Measurements from ENCODE around the gene TMEM205.
"Not testable (repeated sequence)": the region's sequence is repeated elsewhere in the genome, so short reads cannot be mapped to it uniquely, and the experiment has no call there.

The TMEM205 gene

GRCh38 chr19:11383706-11384048 lies 37.6 kb upstream of the TMEM205 start:
- DNase-seq, result no peak
- H3K9me3 ChIP-seq, result no peaks in the 10 kb centered on the region
- H3K4me3 ChIP-seq (ENCODE audit: low read depth, low read length), result peak overlapping the region; percentile 73
- TF ChIP-seq, protein P1, sequence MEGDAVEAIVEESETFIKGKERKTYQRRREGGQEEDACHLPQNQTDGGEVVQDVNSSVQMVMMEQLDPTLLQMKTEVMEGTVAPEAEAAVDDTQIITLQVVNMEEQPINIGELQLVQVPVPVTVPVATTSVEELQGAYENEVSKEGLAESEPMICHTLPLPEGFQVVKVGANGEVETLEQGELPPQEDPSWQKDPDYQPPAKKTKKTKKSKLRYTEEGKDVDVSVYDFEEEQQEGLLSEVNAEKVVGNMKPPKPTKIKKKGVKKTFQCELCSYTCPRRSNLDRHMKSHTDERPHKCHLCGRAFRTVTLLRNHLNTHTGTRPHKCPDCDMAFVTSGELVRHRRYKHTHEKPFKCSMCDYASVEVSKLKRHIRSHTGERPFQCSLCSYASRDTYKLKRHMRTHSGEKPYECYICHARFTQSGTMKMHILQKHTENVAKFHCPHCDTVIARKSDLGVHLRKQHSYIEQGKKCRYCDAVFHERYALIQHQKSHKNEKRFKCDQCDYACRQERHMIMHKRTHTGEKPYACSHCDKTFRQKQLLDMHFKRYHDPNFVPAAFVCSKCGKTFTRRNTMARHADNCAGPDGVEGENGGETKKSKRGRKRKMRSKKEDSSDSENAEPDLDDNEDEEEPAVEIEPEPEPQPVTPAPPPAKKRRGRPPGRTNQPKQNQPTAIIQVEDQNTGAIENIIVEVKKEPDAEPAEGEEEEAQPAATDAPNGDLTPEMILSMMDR (IDR thresholded peaks at IDR 0.05; ENCODE audit: low read depth, low read length), result no peak
- no peaks in the 10 kb centered on the region for H3K4me1 ChIP-seq
- no peaks in the 10 kb centered on the region for H3K27me3 ChIP-seq
- no peaks in the 10 kb centered on the region for H3K36me3 ChIP-seq

DNA sequence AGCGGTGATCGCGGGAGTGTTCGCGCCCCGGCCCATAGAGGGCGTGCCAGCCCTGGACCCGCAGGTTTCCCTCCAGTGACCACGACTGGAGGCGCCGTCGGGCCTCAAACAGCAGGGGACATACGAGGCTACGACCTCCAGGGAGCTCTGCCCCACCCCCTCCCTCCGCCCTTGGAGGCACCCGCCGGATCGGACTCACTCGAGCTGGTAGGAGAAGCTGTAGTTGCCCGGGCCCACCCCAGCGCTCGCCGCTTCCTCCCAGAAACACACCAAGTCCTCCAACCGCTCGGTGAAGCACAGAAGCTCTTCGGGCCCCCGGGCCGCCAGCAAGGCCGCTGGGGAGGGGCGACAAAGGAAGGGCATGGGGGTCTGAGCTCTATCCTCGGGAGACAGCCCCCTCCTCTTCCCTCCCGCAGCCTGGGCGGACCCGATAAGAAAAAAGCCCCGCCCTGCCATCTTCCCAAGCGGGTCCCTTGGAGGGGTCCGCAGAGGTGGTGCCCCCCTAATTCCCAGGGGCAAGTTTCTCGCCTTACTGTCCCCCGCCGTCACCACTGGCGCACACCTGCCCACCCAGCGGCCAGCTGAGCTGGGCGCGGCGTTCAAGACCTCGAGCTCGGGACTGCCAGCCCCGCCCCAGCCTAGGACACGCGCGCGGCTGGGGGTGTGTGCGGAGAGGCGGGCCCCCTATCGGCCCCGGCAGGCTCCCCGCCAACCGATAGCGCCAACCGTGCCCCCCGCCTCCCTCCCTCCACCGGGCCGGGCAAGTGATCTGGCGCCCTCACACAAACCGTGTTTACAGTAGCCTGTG lies 37.0 kb upstream of the TMEM205 start:
- Histone ChIP-seq H3K4me1 (no peaks in the 10 kb centered on the region), H3K9me3 (no peaks in the 10 kb centered on the region), H3K36me3 (no peaks in the 10 kb centered on the region), H3K4me3 (ENCODE audit: low read depth, low read length) (peak overlapping the region; percentile 73), H3K27me3 (no peaks in the 10 kb centered on the region)
- peak; percentile 66 for DNase-seq
- TF ChIP-seq, protein P1 (IDR thresholded peaks at IDR 0.05; ENCODE audit: low read depth, low read length), result peak; percentile 57

DNA sequence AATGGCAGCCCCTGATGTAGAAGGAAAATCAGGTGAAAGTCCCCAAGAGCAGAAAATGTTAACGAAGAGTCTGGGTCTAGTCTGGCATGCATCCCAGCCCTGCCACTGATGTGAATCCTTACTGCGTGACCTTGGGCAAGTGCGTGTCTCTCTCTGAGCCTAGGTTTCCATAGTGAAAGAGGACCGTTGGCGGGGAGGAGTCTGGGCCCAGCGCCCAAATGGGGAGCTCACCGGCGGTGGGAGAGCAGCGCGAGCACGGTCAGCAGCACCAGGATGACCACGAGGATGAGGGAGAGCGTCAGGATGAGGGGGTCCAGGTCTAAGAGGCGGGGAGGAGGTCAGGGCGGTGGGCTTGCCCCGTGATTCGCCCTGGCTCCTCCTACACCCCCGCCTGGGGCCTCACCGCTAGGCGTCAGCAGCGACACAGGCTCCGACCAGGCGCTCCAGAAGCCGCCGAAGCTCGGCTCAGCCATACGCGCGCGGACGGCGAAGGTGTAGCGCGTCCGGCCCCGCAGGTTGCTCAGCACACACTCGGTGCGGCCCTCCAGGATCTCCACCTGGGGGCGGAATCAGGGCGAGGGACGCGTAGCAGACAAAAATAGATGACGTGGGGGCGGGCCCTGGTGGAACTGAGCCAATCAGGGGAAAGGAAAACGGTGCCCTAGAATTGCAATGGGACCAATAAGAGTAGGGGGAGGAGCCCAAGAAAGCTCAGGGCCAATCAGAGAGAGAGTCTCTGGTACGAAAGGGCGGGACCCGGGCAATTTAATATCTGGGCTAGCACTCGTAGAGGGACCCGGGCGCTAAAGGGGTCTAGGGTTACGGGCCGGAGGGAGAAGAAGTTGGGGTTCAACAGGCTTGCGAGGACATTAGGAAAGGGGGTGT lies 34.8 kb upstream of the TMEM205 start:
- H3K27me3 ChIP-seq, result no peaks in the 10 kb centered on the region
- no peaks in the 10 kb centered on the region for H3K36me3 ChIP-seq
- TF ChIP-seq, protein P1 (IDR thresholded peaks at IDR 0.05; ENCODE audit: low read depth, low read length), result peak; percentile 67
- peaks cover 3% of the 10 kb centered on the region; the same call in 1 of the 2 replicates for H3K4me1 ChIP-seq
- peak overlapping the region; percentile 53 for H3K4me3 ChIP-seq (ENCODE audit: low read depth, low read length)
- no peaks in the 10 kb centered on the region for H3K9me3 ChIP-seq
- peak; percentile 96 for DNase-seq

- H3K36me3 ChIP-seq, result no peaks in the 10 kb centered on the region
- H3K4me3 ChIP-seq (ENCODE audit: low read depth, low read length), result no peak overlapping the region
- H3K9me3 ChIP-seq, result no peaks in the 10 kb centered on the region
- TF ChIP-seq, protein P1 (IDR thresholded peaks at IDR 0.05; ENCODE audit: low read depth, low read length), result no peak
- no peak for DNase-seq
- no peaks in the 10 kb centered on the region for H3K27me3 ChIP-seq
- peaks cover 3% of the 10 kb centered on the region; the same call in 1 of the 2 replicates for H3K4me1 ChIP-seq
Observed at GRCh38 chr19:11379857-11380350, 33.8 kb upstream of the TMEM205 start.

DNA sequence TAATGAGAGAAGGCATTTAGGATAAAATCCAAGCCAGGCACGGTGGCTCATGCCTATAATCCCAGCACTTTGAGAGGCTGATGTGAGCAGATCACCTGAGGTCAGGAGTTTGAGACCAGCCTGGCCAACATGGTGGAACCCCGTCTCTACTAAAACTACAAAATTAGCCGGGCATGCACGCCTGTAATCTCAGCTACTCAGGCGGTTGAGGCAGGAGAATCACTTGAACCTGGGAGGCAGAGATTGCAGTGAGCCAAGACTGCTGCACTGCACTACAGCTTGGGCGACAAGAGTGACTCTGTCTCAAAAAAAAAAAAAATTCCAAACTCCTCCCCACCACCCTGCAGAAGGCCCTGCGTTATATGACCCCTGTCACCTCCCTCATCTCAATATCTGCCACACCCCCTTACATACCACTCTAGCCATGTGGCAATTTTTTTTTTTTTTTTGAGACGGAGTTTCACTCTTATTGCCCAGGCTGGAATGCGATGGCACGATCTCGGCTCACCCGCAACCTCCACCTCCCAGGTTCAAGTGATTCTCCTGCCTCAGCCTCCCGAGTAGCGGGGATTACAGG lies 33.3 kb upstream of the TMEM205 start:
- DNase-seq; H3K4me1 ChIP-seq; H3K4me3 ChIP-seq (ENCODE audit: low read depth, low read length); H3K36me3 ChIP-seq; H3K9me3 ChIP-seq; H3K27me3 ChIP-seq: not testable (repeated sequence)

Data from BE2C (cell line).